GM12892 (cell line): ENCODE data around the gene COPS7A.
A peak's percentile ranks its signal among the peaks of the same experiment; 100 is the strongest.
"Not testable (repeated sequence)": the region's sequence is repeated elsewhere in the genome, so short reads cannot be mapped to it uniquely, and the experiment has no call there.

Source experiments
- DNase-seq: peaks from one replicate; pipeline ENCODE4 v3.0.0; 2011; ENCODE audit not compliant: insufficient read length
- FAIRE-seq: peaks from 2 replicates; lab custom pipeline; 2011; peaks lifted over from hg19 to GRCh38; lab: Jason Lieb, UNC
- POLR2A ChIP-seq: IDR thresholded peaks from 2 replicates; pipeline ENCODE4 v1.6.1; 2011; ENCODE audit warnings: low read depth, low read length, control low read depth
- POLR2AphosphoS5 ChIP-seq: IDR thresholded peaks from 2 replicates; pipeline ENCODE4 v1.6.1; 2011; ENCODE audit warnings: low read depth, low read length, control low read depth
- TAF1 ChIP-seq: IDR thresholded peaks from 2 replicates; pipeline ENCODE4 v1.6.1; 2011; ENCODE audit warnings: low read depth, mild to moderate bottlenecking, control low read depth, low read length, borderline replicate concordance

Gene COPS7A

DNA sequence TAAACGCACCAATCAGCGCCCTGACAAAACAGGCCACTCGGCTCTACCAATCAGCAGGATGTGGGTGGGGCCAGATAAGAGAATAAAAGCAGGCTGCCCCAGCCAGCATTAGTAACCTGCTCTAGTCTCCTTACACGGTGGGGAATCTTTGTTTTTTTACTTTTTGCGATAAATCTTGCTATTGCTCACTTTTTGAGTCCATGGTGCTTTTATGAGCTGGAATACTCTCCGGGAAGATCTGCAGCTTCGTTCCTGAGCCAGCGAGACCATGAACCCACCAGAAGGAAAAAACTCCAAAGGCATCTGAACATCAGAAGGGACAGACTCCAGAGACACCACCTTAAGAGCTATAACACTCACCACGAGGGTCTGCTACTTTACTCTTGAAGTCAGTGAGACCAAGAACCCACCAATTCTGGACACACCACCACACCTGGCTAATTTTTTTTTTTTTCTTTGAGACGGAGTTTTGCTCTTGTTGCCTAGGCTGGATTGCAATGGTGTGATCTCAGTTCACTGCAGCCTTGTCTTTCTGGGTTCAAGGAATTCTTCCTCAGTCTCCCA is 6.9 kb upstream of the COPS7A start:
- no peak for FAIRE-seq
- TF ChIP-seq POLR2A = no peak
- TF ChIP-seq POLR2AphosphoS5 = no peak
- TF ChIP-seq TAF1 = no peak
- DNase-seq = no peak

DNA sequence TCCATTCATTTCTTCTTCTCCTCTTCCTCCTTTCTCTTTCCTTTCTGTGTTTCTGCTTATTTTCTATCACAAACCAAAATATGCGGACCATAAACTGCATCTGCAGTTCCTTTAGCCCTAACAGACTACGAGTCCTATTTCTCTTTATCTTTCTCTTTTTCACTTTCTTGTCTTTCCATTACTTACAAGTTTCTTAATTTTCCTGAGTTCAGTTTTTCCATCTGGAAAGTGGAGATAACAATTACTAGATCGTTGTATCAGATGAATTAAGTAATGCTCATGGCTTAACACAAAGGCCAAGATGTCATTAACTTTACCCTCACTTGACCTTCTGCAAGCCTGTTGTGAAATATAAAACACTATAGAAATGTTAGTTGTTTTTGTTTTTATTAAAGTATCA is 983 bp upstream of the COPS7A start:
- no peak for DNase-seq
- TF ChIP-seq POLR2A = no peak
- no peak for TF ChIP-seq POLR2AphosphoS5
- no peak for FAIRE-seq

DNA sequence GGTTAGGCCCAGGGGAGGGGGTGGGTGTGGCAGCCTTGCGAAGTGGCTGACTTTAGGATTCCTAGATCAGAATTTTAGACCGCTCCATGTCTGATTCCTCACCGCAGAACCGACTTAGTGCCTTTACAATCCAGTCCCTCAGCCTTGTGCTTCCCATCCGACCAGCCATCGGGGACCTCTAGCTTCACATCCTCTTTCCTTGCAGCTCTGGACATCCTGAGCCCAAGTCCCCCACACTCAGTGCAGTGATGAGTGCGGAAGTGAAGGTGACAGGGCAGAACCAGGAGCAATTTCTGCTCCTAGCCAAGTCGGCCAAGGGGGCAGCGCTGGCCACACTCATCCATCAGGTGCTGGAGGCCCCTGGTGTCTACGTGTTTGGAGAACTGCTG is 557 bp downstream of the COPS7A start:
- FAIRE-seq (peak; percentile 81), DNase-seq (no peak)
- TF ChIP-seq TAF1 (no peak), POLR2AphosphoS5 (no peak; the same call in none of the 2 replicates), POLR2A (no peak)

DNA sequence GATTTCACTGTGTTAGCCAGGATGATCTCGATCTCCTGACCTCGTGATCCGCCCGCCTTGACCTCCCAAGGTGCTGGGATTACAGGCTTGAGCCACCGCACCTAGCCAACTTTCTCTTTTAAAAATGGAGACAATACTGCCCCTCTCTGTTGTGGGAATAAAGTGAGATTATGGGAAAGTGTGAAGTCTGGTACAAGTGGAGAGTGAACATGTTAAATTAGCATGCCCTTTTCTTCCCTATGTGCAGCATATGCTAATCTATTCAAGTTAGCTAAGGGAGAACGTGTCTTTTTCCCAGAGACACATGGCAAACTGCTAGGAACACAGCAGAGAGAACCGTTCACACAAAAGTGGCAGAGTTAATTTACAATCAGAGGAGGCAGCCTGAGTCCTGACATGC is 1.5 kb downstream of the COPS7A start:
- TF ChIP-seq POLR2AphosphoS5 = no peak
- no peak for TF ChIP-seq TAF1
- no peak for TF ChIP-seq POLR2A
- no peak for FAIRE-seq
- DNase-seq = no peak

DNA sequence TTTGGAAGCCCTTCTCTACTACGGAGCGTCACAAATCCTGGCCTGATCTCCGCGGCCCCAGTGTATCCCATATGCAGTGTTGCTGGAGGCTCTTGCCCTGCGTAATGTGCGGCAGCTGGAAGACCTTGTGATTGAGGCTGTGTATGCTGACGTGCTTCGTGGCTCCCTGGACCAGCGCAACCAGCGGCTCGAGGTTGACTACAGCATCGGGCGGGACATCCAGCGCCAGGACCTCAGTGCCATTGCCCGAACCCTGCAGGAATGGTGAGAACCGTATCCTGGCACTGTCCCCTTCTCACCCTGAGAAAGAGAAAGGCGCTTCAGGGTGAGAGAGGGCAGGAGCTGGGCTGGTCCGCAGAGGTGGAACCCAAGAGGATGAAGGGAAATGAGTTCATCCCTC is 5.3 kb downstream of the COPS7A start:
- no peak for FAIRE-seq
- DNase-seq = no peak
- TF ChIP-seq POLR2AphosphoS5 (no peak), TAF1 (no peak), POLR2A (no peak)

DNA sequence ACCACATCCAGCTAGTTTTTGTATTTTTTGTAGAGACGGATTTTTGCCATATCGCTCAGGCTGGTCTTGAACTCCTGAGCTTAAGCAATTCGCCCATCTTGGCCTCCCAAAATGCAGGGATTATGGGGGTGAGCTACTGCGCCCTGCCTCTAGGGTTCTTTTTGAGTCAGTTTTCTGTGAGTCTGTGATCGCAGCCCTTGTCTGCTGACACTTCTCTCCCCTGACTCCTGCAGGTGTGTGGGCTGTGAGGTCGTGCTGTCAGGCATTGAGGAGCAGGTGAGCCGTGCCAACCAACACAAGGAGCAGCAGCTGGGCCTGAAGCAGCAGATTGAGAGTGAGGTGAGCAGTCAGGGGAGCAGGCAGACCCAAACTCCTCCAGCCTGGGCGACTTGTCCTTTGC is 6.3 kb downstream of the COPS7A start:
- DNase-seq (no peak), FAIRE-seq (no peak)
- TF ChIP-seq TAF1 (no peak), POLR2AphosphoS5 (no peak), POLR2A (no peak)

DNA sequence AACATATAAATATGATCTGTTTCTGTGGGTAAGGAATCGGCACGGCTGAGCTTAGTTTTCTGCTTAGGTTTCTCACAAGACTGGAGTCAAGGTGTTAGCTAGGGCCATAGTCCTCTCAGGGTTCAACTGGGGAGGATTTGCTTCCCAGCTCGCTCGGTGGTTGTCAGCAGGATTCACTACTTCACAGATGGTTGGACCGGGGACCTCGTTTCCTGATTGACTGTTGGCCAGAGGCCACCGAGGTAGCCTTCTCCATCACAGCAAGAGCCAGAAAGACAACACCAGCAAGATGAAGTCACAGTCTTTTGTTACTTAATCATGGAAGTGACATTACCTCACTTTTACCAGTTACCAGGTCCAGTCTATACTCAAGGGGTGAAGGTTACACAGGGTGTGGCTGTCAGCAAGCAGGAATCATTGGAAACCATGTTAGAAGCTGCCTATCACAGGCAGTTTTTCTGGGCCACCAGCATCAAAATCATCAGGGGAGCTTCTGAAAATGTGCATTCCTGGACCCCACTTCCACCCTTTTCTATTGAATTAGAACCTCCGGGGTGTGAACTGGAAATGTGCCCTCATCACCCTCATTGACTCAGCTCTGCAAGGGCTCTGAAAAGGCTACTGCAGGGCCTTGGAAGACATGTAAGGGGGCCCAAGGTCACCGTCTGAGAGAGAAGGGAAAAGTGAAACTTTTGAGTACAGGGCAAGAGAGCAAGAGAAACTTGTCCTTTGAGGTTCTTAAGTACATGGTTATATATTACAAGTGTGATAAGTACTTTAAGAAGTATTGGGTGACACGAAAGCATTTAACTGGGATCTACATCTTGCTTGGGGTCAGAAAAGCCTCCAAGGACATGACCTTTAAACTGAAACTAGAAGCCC is 10.9 kb downstream of the COPS7A start:
- no peak for TF ChIP-seq POLR2AphosphoS5
- no peak for TF ChIP-seq POLR2A
- TF ChIP-seq TAF1 = no peak
- FAIRE-seq (no peak), DNase-seq (no peak)

DNA sequence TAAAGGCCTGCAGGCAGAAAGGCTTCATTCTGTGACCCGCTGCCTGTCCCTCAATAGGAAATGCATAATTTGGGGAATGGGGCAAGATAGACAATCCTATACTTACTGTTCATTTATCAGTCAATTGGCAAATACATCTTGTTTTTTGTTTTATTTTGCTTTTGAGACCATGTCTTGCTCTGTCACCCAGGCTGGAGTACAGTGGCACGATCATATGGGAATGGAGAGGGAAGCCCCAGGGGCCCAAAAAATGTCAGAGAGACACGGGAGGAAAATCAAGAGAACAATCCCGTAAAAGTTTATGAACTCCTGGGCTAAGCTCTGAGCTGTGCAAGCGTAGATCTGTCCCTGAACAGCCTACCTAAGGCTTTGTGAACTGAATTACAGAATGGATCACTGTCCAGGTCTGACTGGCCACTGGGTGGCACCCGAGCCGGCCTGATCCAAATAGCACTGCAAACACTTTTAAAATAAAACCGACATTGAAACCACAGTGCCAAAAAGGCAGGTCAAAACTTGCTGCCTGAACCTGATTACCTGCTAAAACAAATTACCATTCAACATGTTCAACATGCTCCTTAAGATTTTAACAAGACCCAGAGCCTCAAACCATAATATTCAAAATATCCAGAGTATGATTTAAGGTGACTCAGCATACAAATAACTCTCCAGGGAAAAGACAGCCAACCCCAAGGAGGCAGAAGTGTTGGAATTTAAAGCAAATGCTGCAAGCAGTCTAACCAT is 11.8 kb downstream of the COPS7A start:
- TF ChIP-seq TAF1 (no peak), POLR2AphosphoS5 (no peak), POLR2A (no peak)
- no peak for FAIRE-seq
- no peak for DNase-seq

DNA sequence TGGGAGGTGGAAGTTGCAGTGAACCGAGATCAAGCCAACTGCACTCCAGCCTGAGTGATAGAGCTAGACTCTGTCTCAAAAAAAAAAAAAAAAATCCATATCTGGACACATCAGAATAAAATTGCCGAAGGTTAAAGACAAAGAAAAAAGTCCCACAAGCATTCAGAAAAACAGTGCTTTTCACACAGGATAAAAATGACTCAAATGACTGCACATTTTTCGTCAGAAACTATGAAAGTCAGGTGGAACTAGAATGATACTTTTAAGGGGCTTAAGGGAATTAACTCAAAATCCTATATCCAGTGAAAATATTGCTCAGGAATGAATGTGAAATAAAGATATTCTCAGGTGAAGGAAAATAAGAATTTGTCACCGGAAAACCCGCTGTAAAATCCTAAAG is 12.9 kb downstream of the COPS7A start:
- TF ChIP-seq POLR2A = no peak
- TF ChIP-seq TAF1 = no peak
- no peak for TF ChIP-seq POLR2AphosphoS5
- DNase-seq (no peak), FAIRE-seq (no peak)

DNA sequence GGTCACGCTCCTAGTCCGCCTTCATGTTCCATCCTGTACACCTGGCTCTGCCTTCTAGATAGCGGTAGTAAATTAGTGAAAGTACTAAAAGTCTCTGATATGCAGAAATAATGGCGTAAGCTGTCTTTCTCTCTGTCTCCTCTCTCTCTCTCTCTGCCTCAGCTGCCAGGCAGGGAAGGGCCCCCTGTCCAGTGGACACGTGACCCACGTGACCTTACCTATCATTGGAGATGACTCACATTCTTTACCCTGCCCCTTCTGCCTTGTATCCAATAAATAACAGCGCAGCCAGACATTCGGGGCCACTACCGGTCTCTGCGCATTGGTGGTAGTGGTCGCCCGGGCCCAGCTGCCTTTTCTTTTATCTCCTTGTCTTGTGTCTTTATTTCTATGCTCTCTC is 18.2 kb downstream of the COPS7A start:
- FAIRE-seq, DNase-seq: not testable (repeated sequence)

DNA sequence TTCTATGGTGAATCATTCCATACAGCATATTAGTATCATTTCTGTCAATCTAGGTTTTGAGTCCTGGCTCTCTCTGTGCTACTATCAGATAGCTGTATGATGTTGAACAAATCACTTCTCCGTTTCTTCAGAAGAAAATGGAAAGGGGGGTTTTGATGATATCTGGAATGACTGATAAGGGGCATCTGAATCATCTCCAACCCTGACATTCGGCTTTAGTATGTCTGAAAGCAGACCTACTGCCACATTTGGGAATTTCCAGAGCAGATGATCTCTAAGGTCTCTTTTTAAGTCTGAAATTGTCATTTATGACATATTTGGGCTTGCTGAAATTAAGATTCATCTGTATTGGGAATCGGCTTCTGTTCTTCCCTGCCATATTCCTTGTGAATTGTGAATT is 19.0 kb downstream of the COPS7A start:
- FAIRE-seq (no peak), DNase-seq (no peak)
- TF ChIP-seq TAF1 (no peak), POLR2A (no peak), POLR2AphosphoS5 (no peak)

DNA sequence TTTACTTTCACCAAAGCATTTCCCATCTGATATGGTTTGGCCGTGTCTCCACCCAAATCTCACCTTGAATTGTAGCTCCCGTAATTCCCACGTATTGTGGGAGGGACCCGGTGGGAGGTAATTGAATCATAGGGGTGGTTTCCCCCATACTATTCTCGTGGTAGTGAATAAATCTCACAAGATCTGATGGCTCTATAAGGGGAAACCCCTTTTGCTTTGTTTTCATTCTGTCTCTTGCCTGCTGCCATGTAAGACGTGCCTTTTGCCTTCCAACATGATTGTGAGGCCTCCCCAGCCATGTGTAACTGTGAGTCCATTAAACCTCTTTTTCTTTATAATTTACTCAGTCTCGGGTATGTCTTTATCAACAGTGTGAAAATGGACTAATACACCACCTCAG is 19.5 kb downstream of the COPS7A start:
- DNase-seq, FAIRE-seq: not testable (repeated sequence)
